Measurements from ENCODE around the gene SYPL2.

DNA sequence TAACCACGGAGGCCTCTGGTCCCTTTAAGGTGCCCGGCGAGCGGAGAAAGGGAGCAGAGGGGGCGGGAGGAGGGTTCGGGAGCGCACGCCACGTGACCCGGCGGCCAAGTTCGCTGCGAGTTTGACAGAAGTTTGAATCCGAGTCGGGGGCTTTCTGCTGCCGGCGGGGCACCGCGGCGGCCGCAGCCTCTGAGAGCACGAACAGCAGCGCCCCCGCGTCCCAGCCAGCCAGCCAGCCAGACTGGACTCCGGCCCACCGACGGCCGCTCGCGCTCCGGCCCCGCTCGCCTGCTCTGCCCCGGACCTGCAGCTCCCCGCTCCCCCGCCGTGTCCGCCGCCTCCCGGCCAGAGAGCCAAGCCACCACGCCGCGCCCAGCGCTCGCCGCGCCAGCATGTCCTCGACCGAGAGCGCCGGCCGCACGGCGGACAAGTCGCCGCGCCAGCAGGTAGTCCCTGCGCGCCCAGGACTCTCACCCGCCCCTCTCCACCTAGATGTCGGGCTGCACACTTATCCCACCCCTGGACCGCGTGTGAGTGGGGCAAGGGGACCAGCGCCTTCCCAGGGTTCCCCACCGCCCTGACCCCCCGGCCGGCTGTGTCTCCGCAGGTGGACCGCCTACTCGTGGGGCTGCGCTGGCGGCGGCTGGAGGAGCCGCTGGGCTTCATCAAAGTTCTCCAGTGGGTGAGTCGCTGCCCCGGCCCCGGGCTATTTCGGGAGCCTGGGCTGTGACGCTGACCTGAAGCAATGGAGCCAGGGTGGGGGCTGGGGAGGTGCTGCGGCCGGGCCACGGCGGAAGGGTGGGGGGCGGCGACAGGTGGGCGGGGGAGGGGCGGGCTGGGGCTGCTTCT, at the start of gene SYPL2:
- no peak for TF ChIP-seq POLR2AphosphoS5 (IDR thresholded peaks at IDR 0.05; ENCODE audit: low read depth)
- TF ChIP-seq GABPA (IDR thresholded peaks at IDR 0.05; ENCODE audit: low read depth) = no peak
- TF ChIP-seq, protein P1, sequence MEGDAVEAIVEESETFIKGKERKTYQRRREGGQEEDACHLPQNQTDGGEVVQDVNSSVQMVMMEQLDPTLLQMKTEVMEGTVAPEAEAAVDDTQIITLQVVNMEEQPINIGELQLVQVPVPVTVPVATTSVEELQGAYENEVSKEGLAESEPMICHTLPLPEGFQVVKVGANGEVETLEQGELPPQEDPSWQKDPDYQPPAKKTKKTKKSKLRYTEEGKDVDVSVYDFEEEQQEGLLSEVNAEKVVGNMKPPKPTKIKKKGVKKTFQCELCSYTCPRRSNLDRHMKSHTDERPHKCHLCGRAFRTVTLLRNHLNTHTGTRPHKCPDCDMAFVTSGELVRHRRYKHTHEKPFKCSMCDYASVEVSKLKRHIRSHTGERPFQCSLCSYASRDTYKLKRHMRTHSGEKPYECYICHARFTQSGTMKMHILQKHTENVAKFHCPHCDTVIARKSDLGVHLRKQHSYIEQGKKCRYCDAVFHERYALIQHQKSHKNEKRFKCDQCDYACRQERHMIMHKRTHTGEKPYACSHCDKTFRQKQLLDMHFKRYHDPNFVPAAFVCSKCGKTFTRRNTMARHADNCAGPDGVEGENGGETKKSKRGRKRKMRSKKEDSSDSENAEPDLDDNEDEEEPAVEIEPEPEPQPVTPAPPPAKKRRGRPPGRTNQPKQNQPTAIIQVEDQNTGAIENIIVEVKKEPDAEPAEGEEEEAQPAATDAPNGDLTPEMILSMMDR (IDR thresholded peaks at IDR 0.05; ENCODE audit: insufficient read depth, low read length) = no peak
